ENCODE measurements around the gene HYPK.

DNA sequence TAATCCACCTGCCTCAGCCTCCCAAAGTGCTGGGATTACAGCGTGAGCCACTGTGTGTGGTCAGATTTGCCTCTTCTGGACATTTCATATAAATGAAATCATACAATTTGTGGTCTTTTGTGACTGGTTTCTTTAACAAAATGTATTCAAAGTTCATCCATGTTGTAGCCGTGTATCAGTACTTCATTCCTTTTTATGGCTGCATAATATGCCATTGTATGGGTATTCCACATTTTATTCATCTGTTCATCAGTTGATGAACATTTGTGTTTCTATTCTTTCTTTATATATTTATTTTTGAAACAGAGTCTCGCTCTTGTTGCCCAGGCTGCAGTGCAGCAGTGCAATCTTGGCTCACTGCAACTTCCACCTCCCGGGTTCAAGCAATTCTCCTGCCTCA, 52.2 kb downstream of the HYPK start:
- TF ChIP-seq, protein P1, sequence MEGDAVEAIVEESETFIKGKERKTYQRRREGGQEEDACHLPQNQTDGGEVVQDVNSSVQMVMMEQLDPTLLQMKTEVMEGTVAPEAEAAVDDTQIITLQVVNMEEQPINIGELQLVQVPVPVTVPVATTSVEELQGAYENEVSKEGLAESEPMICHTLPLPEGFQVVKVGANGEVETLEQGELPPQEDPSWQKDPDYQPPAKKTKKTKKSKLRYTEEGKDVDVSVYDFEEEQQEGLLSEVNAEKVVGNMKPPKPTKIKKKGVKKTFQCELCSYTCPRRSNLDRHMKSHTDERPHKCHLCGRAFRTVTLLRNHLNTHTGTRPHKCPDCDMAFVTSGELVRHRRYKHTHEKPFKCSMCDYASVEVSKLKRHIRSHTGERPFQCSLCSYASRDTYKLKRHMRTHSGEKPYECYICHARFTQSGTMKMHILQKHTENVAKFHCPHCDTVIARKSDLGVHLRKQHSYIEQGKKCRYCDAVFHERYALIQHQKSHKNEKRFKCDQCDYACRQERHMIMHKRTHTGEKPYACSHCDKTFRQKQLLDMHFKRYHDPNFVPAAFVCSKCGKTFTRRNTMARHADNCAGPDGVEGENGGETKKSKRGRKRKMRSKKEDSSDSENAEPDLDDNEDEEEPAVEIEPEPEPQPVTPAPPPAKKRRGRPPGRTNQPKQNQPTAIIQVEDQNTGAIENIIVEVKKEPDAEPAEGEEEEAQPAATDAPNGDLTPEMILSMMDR (IDR thresholded peaks at IDR 0.05): no peak
- no peak for TF ChIP-seq POLR2A (IDR thresholded peaks at IDR 0.05)

All from adrenal gland (tissue), 5 donors.